Measurements from ENCODE around the gene CIB1. TPM values are rescaled to one million over a fixed set of nuclear protein-coding genes. Genes with fewer than 3 reads are reported as not detected.
A peak's percentile ranks its signal among the peaks of the same experiment; 100 is the strongest.
"Not testable (repeated sequence)": the region's sequence is repeated elsewhere in the genome, so short reads cannot be mapped to it uniquely, and the experiment has no call there.

Gene CIB1
- total and polyA plus RNA-seq, 4 experiments from 2014 or later = 95.2 to 345 (median 179) TPM

DNA sequence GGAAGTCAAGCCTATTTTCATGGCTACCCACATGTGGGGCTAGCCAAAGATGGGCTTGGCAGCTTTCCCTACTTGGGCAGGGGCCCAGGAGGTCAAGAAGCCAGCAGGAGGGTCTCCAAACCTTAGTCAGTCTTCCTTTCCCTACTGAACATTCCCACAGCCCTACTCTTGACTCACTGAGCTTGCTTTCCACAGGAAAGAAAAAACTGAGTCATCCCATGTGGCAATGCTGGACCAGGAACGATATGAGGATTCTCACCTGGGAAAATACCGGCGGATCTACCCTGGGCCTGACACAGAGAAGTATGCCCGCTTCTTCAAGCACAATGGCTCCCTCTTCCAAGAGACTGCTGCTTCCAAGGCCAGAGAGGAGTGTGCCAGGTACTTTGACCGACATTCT, 28.1 kb upstream of the CIB1 start:
- Mint-ChIP-seq H3K27me3 (no peaks in the 10 kb centered on the region), H3K36me3 (peaks cover 0 to 15% of the 10 kb centered on the region in 2 donors), H3K4me3 (no peak overlapping the region), H3K4me1 (peaks cover 5 to 29% (median 16%) of the 10 kb centered on the region in 4 donors), H3K9me3 (no peaks in the 10 kb centered on the region), H3K27ac (no peak overlapping the region)
- Histone ChIP-seq H3K4me3 (ENCODE audit: low read length in 2 of 2) (no peak overlapping the region), H3K36me3 (ENCODE audit: insufficient read depth, low read length) (no peaks in the 10 kb centered on the region), H3K9me3 (ENCODE audit: control insufficient read depth in 1 of 2, low read length in 2 of 2) (no peaks in the 10 kb centered on the region), H3K27me3 (ENCODE audit: insufficient read depth, low read length) (no peaks in the 10 kb centered on the region), H3K27ac (ENCODE audit: low read depth, low read length) (no peak overlapping the region), H3K4me1 (ENCODE audit: insufficient read depth, low read length) (peaks cover 14% of the 10 kb centered on the region)
- DNase-seq = no peak
- ChIA-PET CTCF (ENCODE audit: partially characterized antibody) (interaction anchor here (0.9 to 1.7 kb wide), 2 partner anchors 13 to 24 kb away, joined by 3 to 5 read pairs; no protein-coding TSS in a partner anchor), POLR2A (ENCODE audit: partially characterized antibody) (no interaction called here)
- intact Hi-C loops (cut with micrococcal nuclease) = no loop called here

DNA sequence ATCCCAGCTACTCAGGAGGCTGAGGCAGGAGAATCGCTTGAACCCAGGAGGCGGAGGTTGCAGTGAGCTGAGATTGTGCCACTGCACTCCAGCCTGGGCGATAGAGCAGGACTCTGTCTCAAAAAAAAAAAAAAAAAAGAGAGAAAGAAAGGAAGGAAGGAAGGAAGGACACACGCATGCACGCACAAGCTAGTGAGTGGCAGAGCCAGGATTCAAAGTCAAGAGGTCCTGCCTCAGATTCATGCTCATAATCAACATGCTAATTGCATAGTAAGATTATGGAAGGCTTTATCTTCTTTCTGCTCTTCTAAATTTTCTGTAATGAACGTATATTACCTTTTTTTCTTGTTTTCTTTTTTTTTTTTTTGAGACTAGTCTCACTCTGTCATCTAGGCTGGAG, 27.0 kb upstream of the CIB1 start:
- H3K36me3 ChIP-seq (ENCODE audit: insufficient read depth, low read length); H3K4me3 ChIP-seq (ENCODE audit: low read length in 2 of 2); H3K4me3 Mint-ChIP-seq; DNase-seq; H3K9me3 ChIP-seq (ENCODE audit: control insufficient read depth in 1 of 2, low read length in 2 of 2); H3K27me3 ChIP-seq (ENCODE audit: insufficient read depth, low read length); H3K4me1 ChIP-seq (ENCODE audit: insufficient read depth, low read length); H3K27ac ChIP-seq (ENCODE audit: low read depth, low read length); H3K27me3 Mint-ChIP-seq; H3K9me3 Mint-ChIP-seq; intact Hi-C loops (cut with micrococcal nuclease); H3K36me3 Mint-ChIP-seq; H3K27ac Mint-ChIP-seq: not testable (repeated sequence)
- peaks cover 4 to 19% (median 10%) of the 10 kb centered on the region in 4 donors for H3K4me1 Mint-ChIP-seq
- CTCF ChIA-PET (ENCODE audit: partially characterized antibody) = interaction anchor here (0.7 kb wide), 1 partner anchor 674 kb away, joined by 3 read pairs; the partner anchor contains the start of gene UNC45A
- POLR2A ChIA-PET (ENCODE audit: partially characterized antibody) = interaction anchor here (0.9 kb wide), 1 partner anchor 25 kb away, joined by 4 read pairs; no protein-coding TSS in a partner anchor

DNA sequence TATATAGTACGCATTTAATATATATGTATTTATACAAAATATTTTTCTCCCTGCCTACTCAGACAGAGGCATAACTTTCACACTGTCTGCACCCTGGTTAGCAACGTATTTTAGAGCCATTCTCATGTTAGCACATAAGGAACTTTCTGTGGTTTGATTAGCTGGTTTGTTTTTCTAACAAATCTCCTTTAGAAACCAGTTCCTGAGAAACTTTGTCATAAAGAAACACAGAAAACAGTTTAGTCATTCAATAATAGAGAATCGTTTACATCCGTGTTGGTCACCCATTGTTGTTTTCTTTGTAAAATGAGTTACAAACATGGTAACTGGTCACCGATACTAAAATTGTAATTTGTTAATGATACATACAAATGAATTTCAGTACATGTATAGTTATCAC, 25.8 kb upstream of the CIB1 start:
- POLR2A ChIA-PET (ENCODE audit: partially characterized antibody) = interaction anchor here (0.9 to 1.0 kb wide), 2 partner anchors 24 to 25 kb away, joined by 3 to 4 read pairs; partner anchors contain the start of gene GDPGP1
- Mint-ChIP-seq H3K27me3 (no peaks in the 10 kb centered on the region), H3K4me1 (peaks cover 0 to 9% (median 4%) of the 10 kb centered on the region in 4 donors), H3K36me3 (no peaks in the 10 kb centered on the region), H3K27ac (no peak overlapping the region), H3K4me3 (no peak overlapping the region), H3K9me3 (no peaks in the 10 kb centered on the region)
- no peak overlapping the region for H3K4me3 ChIP-seq (ENCODE audit: low read length in 2 of 2)
- DNase-seq = no peak
- H3K27ac ChIP-seq (ENCODE audit: low read depth, low read length) = no peak overlapping the region
- intact Hi-C loops (cut with micrococcal nuclease) = no loop called here
- no peaks in the 10 kb centered on the region for H3K27me3 ChIP-seq (ENCODE audit: insufficient read depth, low read length)
- CTCF ChIA-PET (ENCODE audit: partially characterized antibody) = no interaction called here
- H3K4me1 ChIP-seq (ENCODE audit: insufficient read depth, low read length) = peaks cover 4% of the 10 kb centered on the region
- H3K36me3 ChIP-seq (ENCODE audit: insufficient read depth, low read length) = no peaks in the 10 kb centered on the region
- no peaks in the 10 kb centered on the region for H3K9me3 ChIP-seq (ENCODE audit: control insufficient read depth in 1 of 2, low read length in 2 of 2)

DNA sequence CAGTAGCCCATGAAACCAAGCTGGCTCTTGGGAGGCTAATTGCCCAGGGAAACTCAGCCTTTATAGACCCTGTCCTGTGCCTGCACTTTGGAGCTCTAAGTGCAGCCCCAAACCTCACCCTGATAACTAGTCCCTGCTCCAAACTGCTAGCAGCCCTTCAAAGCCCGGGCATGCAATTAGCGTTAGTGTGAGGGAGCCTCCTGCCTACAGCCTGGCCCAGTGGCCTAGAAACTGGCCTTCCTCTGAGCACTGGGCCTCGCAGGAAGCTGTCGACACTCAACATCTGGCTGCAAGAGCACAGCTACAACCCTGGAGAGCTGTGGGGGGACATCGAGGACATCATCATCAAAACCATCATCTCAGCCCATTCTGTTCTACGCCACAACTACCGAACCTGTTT, 24.0 kb upstream of the CIB1 start:
- ChIA-PET POLR2A (ENCODE audit: partially characterized antibody) (interaction anchor here (0.9 kb wide), 1 partner anchor 8 kb away, joined by 3 read pairs; no protein-coding TSS in a partner anchor), CTCF (ENCODE audit: partially characterized antibody) (interaction anchor here (1.0 kb wide), 1 partner anchor 9 kb away, joined by 4 read pairs; the partner anchor contains the start of gene TTLL13)
- H3K4me1 ChIP-seq (ENCODE audit: insufficient read depth, low read length) = no peaks in the 10 kb centered on the region
- H3K4me3 ChIP-seq (ENCODE audit: low read length in 2 of 2) = no peak overlapping the region
- Mint-ChIP-seq H3K36me3 (no peaks in the 10 kb centered on the region), H3K9me3 (no peaks in the 10 kb centered on the region), H3K27ac (no peak overlapping the region), H3K27me3 (no peaks in the 10 kb centered on the region), H3K4me3 (no peak overlapping the region), H3K4me1 (peaks cover 0 to 4% (median 0%) of the 10 kb centered on the region in 4 donors)
- no peaks in the 10 kb centered on the region for H3K36me3 ChIP-seq (ENCODE audit: insufficient read depth, low read length)
- no peaks in the 10 kb centered on the region for H3K27me3 ChIP-seq (ENCODE audit: insufficient read depth, low read length)
- intact Hi-C loops (cut with micrococcal nuclease) = no loop called here
- DNase-seq = no peak
- H3K9me3 ChIP-seq (ENCODE audit: control insufficient read depth in 1 of 2, low read length in 2 of 2) = no peaks in the 10 kb centered on the region
- H3K27ac ChIP-seq (ENCODE audit: low read depth, low read length) = no peak overlapping the region

DNA sequence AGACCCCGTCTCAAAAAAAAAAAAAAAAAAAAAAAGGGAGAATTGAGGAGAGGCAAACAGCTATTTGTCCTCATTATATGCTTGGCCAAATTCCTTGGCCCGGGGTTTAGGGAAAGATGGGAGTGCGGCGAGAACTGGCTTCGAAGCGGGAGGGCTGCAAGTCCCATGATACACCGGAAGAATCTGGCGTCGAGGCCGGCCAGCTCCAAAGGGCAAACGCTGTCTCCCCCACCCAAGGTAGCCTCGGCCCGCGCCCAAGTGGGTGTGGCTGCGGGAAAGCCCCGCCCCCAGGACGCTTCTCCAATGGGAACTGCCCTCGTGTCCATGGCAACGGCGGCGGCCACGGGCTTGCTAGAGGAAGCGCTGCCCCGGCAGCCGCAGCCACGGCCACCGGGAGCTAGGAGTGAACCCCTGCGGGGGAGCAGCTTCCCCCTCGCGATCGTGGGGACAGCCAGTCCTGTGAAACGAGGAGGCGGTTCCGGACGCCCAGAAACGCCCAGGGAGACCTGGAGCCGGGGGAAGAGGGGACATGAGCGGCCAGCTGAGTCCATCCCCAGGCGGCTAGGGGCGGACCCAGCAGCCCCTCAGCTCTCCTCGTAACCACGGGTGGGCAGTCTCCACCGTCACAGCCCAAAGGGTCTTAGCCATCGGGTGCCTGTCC, 15.6 kb upstream of the CIB1 start, which contains the start of gene TTLL13:
TSS of gene TTLL13 (plus strand) at position 354 of the 661 bp plus-strand sequence. CDS start 1,075 bp downstream, outside the sequence.
- H3K36me3 ChIP-seq (ENCODE audit: insufficient read depth, low read length) = no peaks in the 10 kb centered on the region
- CTCF ChIA-PET (ENCODE audit: partially characterized antibody) = interaction anchor here (0.9 to 2.3 kb wide), 8 partner anchors 8 to 105 kb away, joined by 3 to 10 read pairs (median 4); no protein-coding TSS in a partner anchor
- Mint-ChIP-seq H3K9me3 (no peaks in the 10 kb centered on the region), H3K27ac (peak within 1 kb of the TSS; percentile 28 to 88 (median 50)), H3K4me1 (peaks cover 6 to 18% (median 9%) of the 10 kb centered on the region in 4 donors), H3K4me3 (peak within 1 kb of the TSS; percentile 64 to 79 (median 73)), H3K27me3 (no peaks in the 10 kb centered on the region), H3K36me3 (no peaks in the 10 kb centered on the region)
- no peak within 1 kb of the TSS for H3K27ac ChIP-seq (ENCODE audit: low read depth, low read length)
- H3K4me1 ChIP-seq (ENCODE audit: insufficient read depth, low read length) = peaks cover 14% of the 10 kb centered on the region
- intact Hi-C loops (cut with micrococcal nuclease) = loop anchor here (1.0 kb wide), 1 partner anchor 15 kb away; the partner anchor contains the start of gene GDPGP1
- POLR2A ChIA-PET (ENCODE audit: partially characterized antibody) = interaction anchor here (0.9 to 4.0 kb wide), 9 partner anchors 12 to 356 kb away, joined by 3 to 17 read pairs (median 6); partner anchors contain the start of genes AP3S2, CIB1, GDPGP1 and NGRN
- H3K4me3 ChIP-seq (ENCODE audit: low read length in 2 of 2) = peak within 1 kb of the TSS; percentile 3 to 35
- DNase-seq = peak in 4 of 5 donors; percentile 44 to 69 (median 54)
- no peaks in the 10 kb centered on the region for H3K9me3 ChIP-seq (ENCODE audit: control insufficient read depth in 1 of 2, low read length in 2 of 2)
- H3K27me3 ChIP-seq (ENCODE audit: insufficient read depth, low read length) = no peaks in the 10 kb centered on the region

DNA sequence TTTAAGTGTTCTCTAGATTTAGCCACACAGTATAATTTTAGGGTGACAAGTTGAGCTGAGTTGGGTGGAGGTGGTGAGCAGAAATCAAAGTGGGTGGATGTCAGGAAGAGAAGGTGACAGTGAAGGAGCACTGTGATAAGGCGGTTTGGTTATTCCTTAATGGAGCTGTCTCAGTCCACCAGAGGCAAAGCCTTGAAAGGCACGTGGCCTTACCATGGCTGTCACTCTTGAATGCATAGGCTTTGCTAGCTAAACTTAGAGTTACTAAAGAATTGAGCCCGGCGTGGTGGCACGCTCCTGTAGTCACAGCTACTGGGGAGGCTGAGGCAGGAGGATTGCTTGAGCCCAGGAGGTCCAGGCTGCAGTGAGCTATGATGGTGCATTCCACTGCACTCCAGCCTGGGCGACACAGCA, 15.1 kb upstream of the CIB1 start:
- Histone ChIP-seq H3K36me3 (ENCODE audit: insufficient read depth, low read length) (no peaks in the 10 kb centered on the region), H3K27me3 (ENCODE audit: insufficient read depth, low read length) (no peaks in the 10 kb centered on the region), H3K27ac (ENCODE audit: low read depth, low read length) (no peak overlapping the region), H3K4me3 (ENCODE audit: low read length in 2 of 2) (peak overlapping the region in 1 of 2 donors; percentile 35), H3K4me1 (ENCODE audit: insufficient read depth, low read length) (peaks cover 14% of the 10 kb centered on the region), H3K9me3 (ENCODE audit: control insufficient read depth in 1 of 2, low read length in 2 of 2) (no peaks in the 10 kb centered on the region)
- Mint-ChIP-seq H3K4me1 (peaks cover 6 to 18% (median 9%) of the 10 kb centered on the region in 4 donors), H3K36me3 (no peaks in the 10 kb centered on the region), H3K27me3 (no peaks in the 10 kb centered on the region), H3K9me3 (no peaks in the 10 kb centered on the region), H3K4me3 (peak overlapping the region; percentile 47 to 79 (median 72)), H3K27ac (peak overlapping the region; percentile 23 to 88 (median 34))
- no peak for DNase-seq
- intact Hi-C loops (cut with micrococcal nuclease) = loop anchor here (1.0 kb wide), 1 partner anchor 14 kb away; the partner anchor contains the start of gene GDPGP1
- CTCF ChIA-PET (ENCODE audit: partially characterized antibody) = interaction anchor here (0.7 to 2.3 kb wide), 10 partner anchors 9 to 177 kb away, joined by 3 to 10 read pairs (median 4); partner anchors contain the start of genes CIB1 and GDPGP1
- POLR2A ChIA-PET (ENCODE audit: partially characterized antibody) = interaction anchor here (1.1 to 4.0 kb wide), 8 partner anchors 13 to 355 kb away, joined by 3 to 17 read pairs (median 6); partner anchors contain the start of genes AP3S2, CIB1, GDPGP1 and NGRN

All from CD4-positive, alpha-beta memory T cell (primary cell).